Fibroblast of lung (primary cell): ENCODE measurements around the gene SCAF4. TPM values are rescaled to one million over a fixed set of nuclear protein-coding genes. Genes with fewer than 3 reads are reported as not detected.

Source experiments
- DNase-seq, 2 donors: peaks; one replicate each; pipeline versions ENCODE4 v3.0.0 to v3.0.0-alpha.2; 2010; ENCODE audit warnings: low read depth in 2 of 2
- H2AFZ ChIP-seq: 2 replicates; pipeline ENCODE4 v1.5.1; 2012; ENCODE audit warnings: low read length, control low read depth, inconsistent platforms
- H3K27ac ChIP-seq: 2 replicates; pipeline ENCODE4 v1.5.1; 2011; ENCODE audit warnings: low read length, control low read depth; ENCODE audit not compliant: insufficient read depth
- H3K27me3 ChIP-seq: 2 replicates; pipeline ENCODE4 v1.5.1; 2011; ENCODE audit warnings: mild to moderate bottlenecking, low read length; ENCODE audit not compliant: control insufficient read depth, insufficient read depth
- H3K36me3 ChIP-seq: 2 replicates; pipeline ENCODE4 v1.5.1; 2011; ENCODE audit warnings: low read length; ENCODE audit not compliant: control insufficient read depth, insufficient read depth
- H3K4me1 ChIP-seq: 2 replicates; pipeline ENCODE4 v1.5.1; 2011; ENCODE audit warnings: low read length; ENCODE audit not compliant: control insufficient read depth, insufficient read depth; ENCODE audit errors: extremely low read depth
- H3K4me2 ChIP-seq: 2 replicates; pipeline ENCODE4 v1.5.1; 2011; ENCODE audit warnings: low read length, control low read depth; ENCODE audit not compliant: insufficient read depth; ENCODE audit errors: extremely low read depth
- H3K4me3 ChIP-seq, 4 experiments: fragments of 200-600 bp in 1 of 4; sonication (generic) in 1 of 4; replicated peaks in 1 of 4; 2 replicates each; pipeline ENCODE4 v1.5.1; 2011 to 2016; ENCODE audit warnings: low read length in 4 of 4, low read depth in 3 of 4, mild to moderate bottlenecking in 3 of 4, control low read depth in 2 of 4, inconsistent platforms in 1 of 4, mixed read lengths in 1 of 4; ENCODE audit not compliant: insufficient read depth in 1 of 4; ENCODE audit errors: control extremely low read depth in 1 of 4
- H3K79me2 ChIP-seq: 2 replicates; pipeline ENCODE4 v1.5.1; 2012; ENCODE audit warnings: mild to moderate bottlenecking, low read length, inconsistent platforms; ENCODE audit not compliant: control insufficient read depth, insufficient read depth
- H3K9ac ChIP-seq: 2 replicates; pipeline ENCODE4 v1.5.1; 2011; ENCODE audit warnings: mild to moderate bottlenecking, low read length, control low read depth; ENCODE audit not compliant: insufficient read depth
- H3K9me3 ChIP-seq: 2 replicates; pipeline ENCODE4 v1.5.1; 2012; ENCODE audit warnings: low read depth, low read length; ENCODE audit not compliant: control insufficient read depth, insufficient read depth
- H4K20me1 ChIP-seq: 2 replicates; pipeline ENCODE4 v1.5.1; 2011; ENCODE audit warnings: low read length; ENCODE audit not compliant: control insufficient read depth, insufficient read depth; ENCODE audit errors: extremely low read depth
- EZH2 ChIP-seq: IDR thresholded peaks from 2 replicates; pipeline ENCODE4 v1.5.1; 2012; ENCODE audit warnings: low read length, control low read depth, mild to moderate bottlenecking; ENCODE audit errors: missing control alignments
- polyA plus RNA-seq, 2 donors: library from polyadenylated mRNA; depleted of rRNA in 1 of 2; stranded (reverse) in 1 of 2; unstranded in 1 of 2; fragments of >200 nt; gene quantifications; 2 replicates each; pipeline ENCODE4 v1.2.1, GENCODE V29; 2011 to 2012; ENCODE audit warnings: missing spikeins in 1 of 2
- total RNA-seq: library from RNA; depleted of rRNA; stranded (reverse); fragments of >200 nt; gene quantifications from 2 replicates; pipeline ENCODE4 v1.2.1, GENCODE V29; 2014
- TF ChIP-seq, protein P1 (sequence below), 2 donors: IDR thresholded peaks in 1 of 2; conservative IDR thresholded peaks in 1 of 2; 1 replicate in 1 of 2; 2 replicates in 1 of 2; pipeline ENCODE4 v1.5.1; 2011 to 2012; ENCODE audit warnings: low read length in 2 of 2, control low read depth in 1 of 2, inconsistent platforms in 1 of 2, low read depth in 1 of 2, mild to moderate bottlenecking in 1 of 2

SCAF4 gene
- total and polyA plus RNA-seq, 2 donors (not counting 1 experiment from before 2014, with no cell fraction given), result 5.6 to 7.5 TPM

DNA sequence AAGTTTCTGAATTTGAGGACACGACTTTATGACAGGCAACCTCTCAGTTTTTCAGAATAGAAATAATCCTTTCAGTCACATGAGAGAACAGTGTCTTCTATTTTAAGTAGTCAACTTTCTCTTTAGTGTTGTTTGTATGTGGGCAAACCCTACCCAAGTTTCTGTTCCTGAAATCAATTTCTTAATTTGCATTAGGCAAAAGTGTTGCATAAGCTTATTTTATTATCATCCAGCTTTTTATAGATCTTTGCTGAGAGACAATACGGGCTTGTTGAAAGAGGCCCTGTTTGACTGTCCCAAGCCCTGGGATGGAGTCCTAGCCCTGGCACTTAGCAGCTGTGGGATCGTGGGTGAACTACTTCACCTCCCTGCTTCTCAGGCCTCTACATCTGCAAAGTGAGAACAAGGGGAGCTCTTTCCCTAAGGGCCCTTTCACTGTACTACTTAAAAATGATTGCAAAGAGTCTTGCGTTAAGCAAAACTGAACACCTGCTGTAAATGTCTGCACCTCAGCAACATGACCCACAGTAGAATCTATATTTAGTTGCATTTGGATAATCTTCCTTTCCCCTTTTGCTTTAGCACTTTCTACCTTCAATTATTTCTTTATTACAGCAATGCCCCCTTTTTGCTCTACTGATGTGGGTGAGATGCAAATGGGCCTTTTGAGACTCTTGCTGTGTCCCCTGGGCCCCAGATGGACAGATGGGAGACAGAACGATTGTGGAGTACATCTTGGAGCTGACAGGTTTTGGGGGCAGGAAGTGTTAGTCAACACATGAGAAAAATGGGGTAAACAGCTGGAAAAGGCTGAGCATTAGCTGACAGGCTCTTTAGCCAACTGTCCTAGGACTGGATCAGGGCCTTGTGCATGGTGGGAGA, 41.0 kb upstream of the SCAF4 start:
- H3K27me3 ChIP-seq, result no peaks in the 10 kb centered on the region
- H3K27ac ChIP-seq, result no peak overlapping the region
- H4K20me1 ChIP-seq, result no peaks in the 10 kb centered on the region
- no peak overlapping the region for H3K4me3 ChIP-seq
- H3K36me3 ChIP-seq, result no peaks in the 10 kb centered on the region
- no peak overlapping the region for H3K4me2 ChIP-seq
- H3K4me1 ChIP-seq, result no peaks in the 10 kb centered on the region
- H3K9ac ChIP-seq, result no peak overlapping the region
- DNase-seq, result no peak
- H3K9me3 ChIP-seq, result no peaks in the 10 kb centered on the region
- H3K79me2 ChIP-seq, result no peaks in the 10 kb centered on the region
- TF ChIP-seq, protein P1, sequence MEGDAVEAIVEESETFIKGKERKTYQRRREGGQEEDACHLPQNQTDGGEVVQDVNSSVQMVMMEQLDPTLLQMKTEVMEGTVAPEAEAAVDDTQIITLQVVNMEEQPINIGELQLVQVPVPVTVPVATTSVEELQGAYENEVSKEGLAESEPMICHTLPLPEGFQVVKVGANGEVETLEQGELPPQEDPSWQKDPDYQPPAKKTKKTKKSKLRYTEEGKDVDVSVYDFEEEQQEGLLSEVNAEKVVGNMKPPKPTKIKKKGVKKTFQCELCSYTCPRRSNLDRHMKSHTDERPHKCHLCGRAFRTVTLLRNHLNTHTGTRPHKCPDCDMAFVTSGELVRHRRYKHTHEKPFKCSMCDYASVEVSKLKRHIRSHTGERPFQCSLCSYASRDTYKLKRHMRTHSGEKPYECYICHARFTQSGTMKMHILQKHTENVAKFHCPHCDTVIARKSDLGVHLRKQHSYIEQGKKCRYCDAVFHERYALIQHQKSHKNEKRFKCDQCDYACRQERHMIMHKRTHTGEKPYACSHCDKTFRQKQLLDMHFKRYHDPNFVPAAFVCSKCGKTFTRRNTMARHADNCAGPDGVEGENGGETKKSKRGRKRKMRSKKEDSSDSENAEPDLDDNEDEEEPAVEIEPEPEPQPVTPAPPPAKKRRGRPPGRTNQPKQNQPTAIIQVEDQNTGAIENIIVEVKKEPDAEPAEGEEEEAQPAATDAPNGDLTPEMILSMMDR (conservative IDR thresholded peaks at IDR 0.05 in 1 of 2, IDR thresholded peaks at IDR 0.05 in 1 of 2; ENCODE audit: low read depth in 1 of 2, low read length in 2 of 2), result no peak
- TF ChIP-seq EZH2, result no peak
- no peak overlapping the region for H2AFZ ChIP-seq

DNA sequence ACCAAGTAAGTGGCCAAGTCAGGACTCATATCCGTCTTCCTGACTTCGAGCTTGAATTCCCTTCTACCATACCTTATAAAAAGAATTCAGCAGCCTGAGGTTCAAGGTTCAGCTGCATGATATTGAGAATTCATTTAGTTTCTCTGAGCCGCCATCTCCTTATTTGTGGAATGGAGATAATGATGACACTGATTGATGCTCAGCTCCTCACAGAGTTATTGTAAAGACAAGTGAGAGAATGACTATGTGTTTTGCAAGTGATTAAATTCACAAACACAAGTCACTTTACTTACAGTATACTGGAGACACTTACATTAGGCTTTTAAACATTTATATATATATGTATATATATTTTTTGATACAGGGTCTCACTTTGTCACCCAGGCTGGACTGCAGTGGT, 39.8 kb upstream of the SCAF4 start:
- H3K4me3 ChIP-seq, result no peak overlapping the region
- no peaks in the 10 kb centered on the region for H4K20me1 ChIP-seq
- H3K4me2 ChIP-seq, result no peak overlapping the region
- H3K27me3 ChIP-seq, result no peaks in the 10 kb centered on the region
- no peak overlapping the region for H3K27ac ChIP-seq
- no peak for DNase-seq
- no peaks in the 10 kb centered on the region for H3K36me3 ChIP-seq
- H3K9me3 ChIP-seq, result no peaks in the 10 kb centered on the region
- TF ChIP-seq, protein P1 (conservative IDR thresholded peaks at IDR 0.05 in 1 of 2, IDR thresholded peaks at IDR 0.05 in 1 of 2; ENCODE audit: low read depth in 1 of 2, low read length in 2 of 2), result no peak
- TF ChIP-seq EZH2, result no peak
- no peak overlapping the region for H2AFZ ChIP-seq
- no peaks in the 10 kb centered on the region for H3K4me1 ChIP-seq
- no peak overlapping the region for H3K9ac ChIP-seq
- H3K79me2 ChIP-seq, result no peaks in the 10 kb centered on the region

DNA sequence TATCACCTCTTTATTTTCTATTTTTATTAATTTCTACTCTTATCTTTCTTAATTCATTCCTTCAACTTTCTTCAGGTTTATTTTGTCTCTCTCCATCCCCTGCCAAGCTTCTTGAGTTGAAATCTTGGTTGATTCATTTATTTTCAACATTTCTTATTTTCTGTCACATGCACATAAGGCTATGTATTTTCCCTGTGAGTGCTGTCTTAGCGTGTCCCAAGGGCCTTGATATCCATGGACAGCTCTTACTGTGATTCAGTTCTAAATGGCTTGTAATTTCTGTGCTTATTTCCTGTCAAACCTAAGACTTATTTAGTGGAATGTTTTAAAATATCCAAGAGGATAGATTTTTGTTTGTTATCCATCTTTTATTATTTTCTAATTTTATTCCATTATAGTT, 36.8 kb upstream of the SCAF4 start:
- Histone ChIP-seq H4K20me1 (no peaks in the 10 kb centered on the region), H3K4me3 (no peak overlapping the region), H2AFZ (no peak overlapping the region), H3K9me3 (no peaks in the 10 kb centered on the region), H3K79me2 (no peaks in the 10 kb centered on the region), H3K36me3 (no peaks in the 10 kb centered on the region), H3K4me1 (no peaks in the 10 kb centered on the region), H3K27ac (no peak overlapping the region), H3K9ac (no peak overlapping the region), H3K27me3 (no peaks in the 10 kb centered on the region), H3K4me2 (no peak overlapping the region)
- no peak for DNase-seq
- TF ChIP-seq, protein P1 (conservative IDR thresholded peaks at IDR 0.05 in 1 of 2, IDR thresholded peaks at IDR 0.05 in 1 of 2; ENCODE audit: low read depth in 1 of 2, low read length in 2 of 2), result no peak
- TF ChIP-seq EZH2, result no peak
